Pancreas (tissue), 10 donors: ENCODE data around the gene MCM3AP. TPM values are rescaled to one million over a fixed set of nuclear protein-coding genes. Genes with fewer than 3 reads are reported as not detected.
A peak's percentile ranks its signal among the peaks of the same experiment; 100 is the strongest.

ENCODE experiments used
- ATAC-seq, 4 donors: fragments of 200-7000 bp; cut with Tn5 transposase; one replicate each; pipeline versions ENCODE4 v1.8.0 to v1.9.1; 2020; ENCODE audit warnings: mild to moderate bottlenecking in 4 of 4, moderate library complexity in 4 of 4
- DNase-seq, 6 donors: peaks; one replicate each; pipeline ENCODE4 v3.0.0-alpha.2; 2020
- FAIRE-seq: peaks from 2 replicates; lab custom pipeline; 2012; peaks lifted over from hg19 to GRCh38; lab: Jason Lieb, UNC
- H3K27ac ChIP-seq, 4 donors: fragments of 200-600 bp; sonication (generic); 1 replicate in 3 of 4; 2 replicates in 1 of 4; pipeline versions ENCODE4 v1.5.0 to v1.8.0; 2020
- H3K27me3 ChIP-seq, 4 donors: fragments of 200-600 bp; one replicate each; pipeline ENCODE4 v1.8.0; 2021
- H3K36me3 ChIP-seq, 3 donors: fragments of 200-600 bp; sonication (generic) in 1 of 3; one replicate each; pipeline versions ENCODE4 v1.5.0 to v1.8.0; 2020 to 2021
- H3K4me1 ChIP-seq, 3 donors: fragments of 200-600 bp; one replicate each; pipeline ENCODE4 v1.8.0; 2021
- H3K4me3 ChIP-seq, 4 donors: fragments of 200-600 bp; sonication (generic) in 2 of 4; one replicate each; pipeline versions ENCODE4 v1.5.0 to v1.8.0; 2020 to 2021
- H3K9me3 ChIP-seq, 4 donors: fragments of 200-600 bp; one replicate each; pipeline ENCODE4 v1.8.0; 2021
- WGBS, 2 donors: extraction: QIAGEN DNeasy Blood & Tissue Kit; methylation state at CpG; one replicate each; pipeline ENCODE4 v1.1.7; 2013; 5-methylcytosine and 5-hydroxymethylcytosine counted together
- intact Hi-C, 3 donors: fragments of 100-400 bp; cut with DNase I; formaldehyde crosslinking; loops; one replicate each; pipeline versions ENCODE4 v1.11.1 to v1.14.2; 2022
- polyA plus RNA-seq, 2 donors: library from polyadenylated mRNA; stranded (reverse); fragments of 200-250 nt; gene quantifications; one replicate each; pipeline ENCODE4 v1.2.3, GENCODE V29; 2013
- total RNA-seq, 6 donors: library from RNA; stranded (reverse); fragmentation: NEBNext Ultra II Directional in 4 of 6; extraction: Animal tissue kit (Norgen Biotek cat#: 25700) in 4 of 6; gene quantifications; one replicate each; pipeline versions ENCODE4 v1.2.1 to v1.2.4, GENCODE V29; 2021 to 2023
- TF ChIP-seq, protein P1 (sequence below), 4 donors: fragments of 200-600 bp; sonication (generic) in 3 of 4; IDR thresholded peaks; one replicate each; pipeline versions ENCODE4 v1.5.0 to v1.8.0; 2021; ENCODE audit warnings: antibody characterized with exemption in 4 of 4
- donor health status: healthy with polysubstance abuse.
- donor health status: DM: no; HTN: no; CAD: no; lungs with moderate emphysema.
- donor health status: DM: no; HTN: no; CAD: no.
- donor health status: control.
- donor health status: control.
- donor health status: Bipolar disorder and iron deficiency.
- donor health status: DM: yes; HTN: yes; CAD: no.
- donor health status: DM: no; HTN: no; CAD: no.
- donor health status: DM: no; HTN: no; CAD: no.
- donor health status: DM: yes; HTN: yes; CAD: no.

Gene MCM3AP
- total and polyA plus RNA-seq, 8 donors, result 30.6 to 59.4 (median 38.0) TPM

DNA sequence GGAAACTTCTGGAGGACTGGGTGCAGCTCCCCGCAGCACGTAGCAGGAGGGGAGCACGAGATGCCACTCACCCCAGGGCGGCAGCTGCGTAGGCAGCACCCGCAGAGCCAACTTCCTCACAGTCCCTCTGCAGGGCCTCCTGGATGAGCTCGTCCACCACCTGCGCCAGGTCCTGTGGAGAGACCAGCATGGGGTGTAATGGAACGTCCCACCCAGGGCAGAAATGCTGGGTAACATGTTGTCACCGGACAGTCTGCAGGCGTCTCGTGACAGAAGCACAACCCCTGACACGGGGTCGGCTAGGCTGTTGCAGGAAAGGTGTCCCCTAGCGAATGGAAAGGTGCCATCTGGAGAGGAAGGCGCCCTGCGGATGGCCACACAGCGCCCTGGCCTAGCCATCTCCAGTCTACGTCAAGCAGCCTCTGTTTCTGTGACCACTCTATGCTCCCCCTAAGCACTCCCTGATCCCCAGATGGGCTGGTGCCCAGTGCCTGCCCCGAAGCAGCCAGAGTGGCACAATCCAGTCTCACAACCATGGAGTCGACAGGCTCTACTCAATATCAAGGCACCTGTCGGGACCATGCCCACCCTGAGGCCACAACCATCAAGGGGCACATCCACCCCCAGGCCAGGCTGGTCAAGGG lies 21.2 kb downstream of the MCM3AP start:
- intact Hi-C loops, result no loop called here
- Histone ChIP-seq H3K9me3 (no peaks in the 10 kb centered on the region), H3K36me3 (peaks cover 0 to 79% (median 22%) of the 10 kb centered on the region in 3 donors), H3K27me3 (no peaks in the 10 kb centered on the region), H3K4me3 (no peak overlapping the region), H3K4me1 (no peaks in the 10 kb centered on the region), H3K27ac (no peak overlapping the region)
- 94 to 97% methylated on average over 22 of the region's 22 CpGs for WGBS, 2 donors
- TF ChIP-seq, protein P1, sequence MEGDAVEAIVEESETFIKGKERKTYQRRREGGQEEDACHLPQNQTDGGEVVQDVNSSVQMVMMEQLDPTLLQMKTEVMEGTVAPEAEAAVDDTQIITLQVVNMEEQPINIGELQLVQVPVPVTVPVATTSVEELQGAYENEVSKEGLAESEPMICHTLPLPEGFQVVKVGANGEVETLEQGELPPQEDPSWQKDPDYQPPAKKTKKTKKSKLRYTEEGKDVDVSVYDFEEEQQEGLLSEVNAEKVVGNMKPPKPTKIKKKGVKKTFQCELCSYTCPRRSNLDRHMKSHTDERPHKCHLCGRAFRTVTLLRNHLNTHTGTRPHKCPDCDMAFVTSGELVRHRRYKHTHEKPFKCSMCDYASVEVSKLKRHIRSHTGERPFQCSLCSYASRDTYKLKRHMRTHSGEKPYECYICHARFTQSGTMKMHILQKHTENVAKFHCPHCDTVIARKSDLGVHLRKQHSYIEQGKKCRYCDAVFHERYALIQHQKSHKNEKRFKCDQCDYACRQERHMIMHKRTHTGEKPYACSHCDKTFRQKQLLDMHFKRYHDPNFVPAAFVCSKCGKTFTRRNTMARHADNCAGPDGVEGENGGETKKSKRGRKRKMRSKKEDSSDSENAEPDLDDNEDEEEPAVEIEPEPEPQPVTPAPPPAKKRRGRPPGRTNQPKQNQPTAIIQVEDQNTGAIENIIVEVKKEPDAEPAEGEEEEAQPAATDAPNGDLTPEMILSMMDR (IDR thresholded peaks at IDR 0.05), result no peak
- ATAC-seq (no peak), FAIRE-seq (no peak), DNase-seq (no peak)

DNA sequence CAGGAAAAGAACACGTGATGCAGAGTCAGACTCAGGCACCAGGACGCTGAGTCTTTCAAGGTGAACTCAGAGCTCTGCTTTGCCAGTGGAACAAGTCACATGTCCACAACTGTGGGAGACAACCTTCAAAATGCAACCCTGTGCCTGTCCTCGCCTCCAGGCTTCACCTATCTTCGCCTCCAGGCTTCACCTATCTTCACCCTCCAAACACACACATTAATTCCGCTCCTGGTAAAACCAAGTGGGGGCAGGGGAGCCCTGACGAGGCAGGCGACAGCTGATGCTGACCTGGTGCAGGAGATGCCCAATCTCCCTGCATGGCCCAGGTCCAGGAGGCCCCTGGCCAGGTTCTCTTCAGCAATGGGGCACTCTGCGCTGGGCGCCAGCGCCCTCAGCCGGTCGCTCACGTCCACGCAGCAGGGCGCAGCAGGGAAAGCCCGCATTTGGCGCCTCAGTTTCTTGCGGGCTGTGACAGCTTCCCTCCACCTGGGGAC lies 28.9 kb downstream of the MCM3AP start:
- H3K4me3 ChIP-seq, result no peak overlapping the region
- peak in 1 of 4 donors; percentile 13 for ATAC-seq
- no peaks in the 10 kb centered on the region for H3K9me3 ChIP-seq
- H3K27ac ChIP-seq, result no peak overlapping the region
- H3K36me3 ChIP-seq, result peaks cover 0 to 92% (median 53%) of the 10 kb centered on the region in 3 donors
- intact Hi-C loops, result no loop called here
- TF ChIP-seq, protein P1 (IDR thresholded peaks at IDR 0.05), result no peak
- 93 to 94% methylated on average over 18 of the region's 18 CpGs for WGBS, 2 donors
- DNase-seq, result peak in 1 of 6 donors; percentile 41
- no peaks in the 10 kb centered on the region for H3K27me3 ChIP-seq
- no peak for FAIRE-seq
- H3K4me1 ChIP-seq, result no peaks in the 10 kb centered on the region

DNA sequence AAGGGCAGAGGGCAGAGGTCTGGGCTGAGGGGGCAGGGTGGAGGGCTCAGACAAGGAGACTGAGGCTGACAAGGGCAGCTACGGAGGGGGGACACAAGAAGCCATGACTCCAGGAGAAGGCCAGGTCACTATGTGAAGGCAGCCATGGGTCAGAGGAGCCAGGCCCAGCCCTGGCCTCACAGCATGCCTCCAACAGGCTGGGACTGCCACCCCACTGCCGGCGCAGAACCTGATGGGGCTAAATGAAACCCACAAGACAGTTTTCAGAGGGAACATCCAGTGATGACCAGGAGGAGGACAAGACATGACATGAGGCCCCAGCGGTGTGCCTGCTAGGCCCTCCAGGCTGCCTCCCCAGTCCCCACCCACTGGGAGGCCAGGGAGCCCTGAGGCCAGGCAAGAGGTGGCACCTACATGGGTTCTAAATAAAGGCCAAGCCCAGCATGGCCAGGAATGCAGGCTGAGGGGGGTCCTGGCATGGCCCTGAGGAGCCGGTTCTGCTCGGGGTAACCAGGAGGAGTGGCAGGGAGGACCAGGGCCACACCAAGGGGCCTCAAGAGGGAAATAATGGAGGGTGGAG lies 29.6 kb downstream of the MCM3AP start:
- peaks cover 0 to 91% (median 48%) of the 10 kb centered on the region in 3 donors for H3K36me3 ChIP-seq
- H3K27me3 ChIP-seq, result no peaks in the 10 kb centered on the region
- H3K9me3 ChIP-seq, result no peaks in the 10 kb centered on the region
- WGBS, 2 donors, result 94 to 97% methylated on average over 6 of the region's 6 CpGs
- TF ChIP-seq, protein P1 (IDR thresholded peaks at IDR 0.05), result no peak
- intact Hi-C loops, result no loop called here
- no peaks in the 10 kb centered on the region for H3K4me1 ChIP-seq
- no peak overlapping the region for H3K4me3 ChIP-seq
- no peak overlapping the region for H3K27ac ChIP-seq
- FAIRE-seq (no peak), ATAC-seq (no peak), DNase-seq (no peak)

DNA sequence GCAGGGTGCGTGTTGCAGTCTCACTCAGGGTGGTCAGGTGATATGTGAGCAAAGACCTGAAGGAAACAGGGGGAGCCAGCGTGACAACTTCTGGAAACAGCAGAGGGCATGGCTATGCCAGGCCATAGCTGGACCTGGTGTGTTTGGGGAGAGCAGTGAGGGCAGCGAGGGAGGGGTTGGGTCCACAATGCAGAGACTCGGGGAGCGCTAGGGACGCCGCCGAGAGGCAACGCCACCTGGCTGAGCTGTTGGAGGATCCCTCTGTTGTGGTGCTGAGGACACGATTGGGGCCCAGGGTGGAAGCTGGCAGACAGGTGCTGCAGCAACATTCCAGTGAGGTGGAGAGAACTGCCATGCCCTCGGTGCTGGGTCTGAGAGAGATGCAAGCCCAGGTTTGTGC lies 30.2 kb downstream of the MCM3AP start:
- no peak overlapping the region for H3K4me3 ChIP-seq
- TF ChIP-seq, protein P1 (IDR thresholded peaks at IDR 0.05), result no peak
- H3K27me3 ChIP-seq, result no peaks in the 10 kb centered on the region
- no peak overlapping the region for H3K27ac ChIP-seq
- 90 to 98% methylated on average over 11 of the region's 11 CpGs for WGBS, 2 donors
- intact Hi-C loops, result no loop called here
- H3K4me1 ChIP-seq, result no peaks in the 10 kb centered on the region
- DNase-seq, result no peak
- ATAC-seq, result no peak
- H3K9me3 ChIP-seq, result no peaks in the 10 kb centered on the region
- H3K36me3 ChIP-seq, result peaks cover 0 to 91% (median 50%) of the 10 kb centered on the region in 3 donors
- FAIRE-seq, result no peak
